Measurements from ENCODE around the gene GALNT12. TPM values are rescaled to one million over a fixed set of nuclear protein-coding genes. Genes with fewer than 3 reads are reported as not detected.

GALNT12 gene
- polyA plus RNA-seq, 1 donor (not counting 4 experiments of a cell fraction or from before 2014, with no cell fraction given): 1.8 TPM

DNA sequence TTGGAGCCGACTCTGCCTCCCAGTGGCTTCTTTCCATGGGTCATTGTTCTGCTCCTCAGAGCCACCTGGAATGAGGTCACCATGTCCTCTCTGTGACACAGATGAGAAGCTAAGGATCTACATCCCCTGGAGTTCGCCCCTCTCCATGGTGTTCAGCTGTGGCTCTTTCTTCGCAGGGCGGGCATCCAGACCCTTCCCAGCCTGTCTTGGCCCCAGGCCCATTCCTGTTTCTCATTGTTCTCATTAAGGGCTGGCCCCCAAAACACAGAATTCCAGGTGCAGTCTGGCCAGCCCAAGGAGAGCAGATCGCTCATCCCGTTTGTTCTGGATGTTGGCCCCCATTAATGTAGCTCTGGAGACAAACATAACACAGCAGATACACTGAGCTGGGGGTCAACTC is 69.8 kb downstream of the GALNT12 start:
- Histone ChIP-seq H3K9me1 (ENCODE audit: control insufficient read depth, extremely low read depth, insufficient read depth, low read length) (no peaks in the 10 kb centered on the region), H3K27me3 (ENCODE audit: control insufficient read depth, extremely low read depth, insufficient read depth, low read length) (peaks cover 10% of the 10 kb centered on the region), H3K79me2 (ENCODE audit: control insufficient read depth, insufficient read depth, low read length) (no peaks in the 10 kb centered on the region), H3K36me3 (ENCODE audit: control insufficient read depth in 2 of 2, extremely low read depth in 1 of 2, insufficient read depth in 2 of 2, low read length in 2 of 2) (no peaks in the 10 kb centered on the region), H3K4me1 (ENCODE audit: control insufficient read depth, extremely low read depth, insufficient read depth, low read length) (no peaks in the 10 kb centered on the region), H3K4me2 (ENCODE audit: control insufficient read depth, extremely low read depth, insufficient read depth, low read depth, low read length) (no peak overlapping the region), H3K4me3 (ENCODE audit: control insufficient read depth in 2 of 3, extremely low read depth in 1 of 3, insufficient read depth in 2 of 3, low read depth in 1 of 3, low read length in 3 of 3) (no peak overlapping the region), H3K27ac (ENCODE audit: control insufficient read depth, insufficient read depth, low read length) (no peak overlapping the region), H2AFZ (ENCODE audit: control insufficient read depth, low read length) (no peak overlapping the region), H4K20me1 (ENCODE audit: control insufficient read depth, extremely low read depth, insufficient read depth, low read length) (no peaks in the 10 kb centered on the region), H3K9ac (ENCODE audit: control insufficient read depth, extremely low read depth, insufficient read depth, low read length) (no peak overlapping the region), H3K9me3 (ENCODE audit: control insufficient read depth, low read depth, low read length) (no peaks in the 10 kb centered on the region)
- dilution Hi-C loops (cut with MboI; ENCODE audit: extremely low pct_ligation_motif_present, low sequenced_read_pairs): no loop called here
- DNase-seq (ENCODE audit: low read depth, low spot score) (no peak), FAIRE-seq (no peak)
- TF ChIP-seq, protein P1, sequence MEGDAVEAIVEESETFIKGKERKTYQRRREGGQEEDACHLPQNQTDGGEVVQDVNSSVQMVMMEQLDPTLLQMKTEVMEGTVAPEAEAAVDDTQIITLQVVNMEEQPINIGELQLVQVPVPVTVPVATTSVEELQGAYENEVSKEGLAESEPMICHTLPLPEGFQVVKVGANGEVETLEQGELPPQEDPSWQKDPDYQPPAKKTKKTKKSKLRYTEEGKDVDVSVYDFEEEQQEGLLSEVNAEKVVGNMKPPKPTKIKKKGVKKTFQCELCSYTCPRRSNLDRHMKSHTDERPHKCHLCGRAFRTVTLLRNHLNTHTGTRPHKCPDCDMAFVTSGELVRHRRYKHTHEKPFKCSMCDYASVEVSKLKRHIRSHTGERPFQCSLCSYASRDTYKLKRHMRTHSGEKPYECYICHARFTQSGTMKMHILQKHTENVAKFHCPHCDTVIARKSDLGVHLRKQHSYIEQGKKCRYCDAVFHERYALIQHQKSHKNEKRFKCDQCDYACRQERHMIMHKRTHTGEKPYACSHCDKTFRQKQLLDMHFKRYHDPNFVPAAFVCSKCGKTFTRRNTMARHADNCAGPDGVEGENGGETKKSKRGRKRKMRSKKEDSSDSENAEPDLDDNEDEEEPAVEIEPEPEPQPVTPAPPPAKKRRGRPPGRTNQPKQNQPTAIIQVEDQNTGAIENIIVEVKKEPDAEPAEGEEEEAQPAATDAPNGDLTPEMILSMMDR (optimal IDR thresholded peaks at IDR 0.05 in 1 of 3, IDR thresholded peaks at IDR 0.05 in 1 of 3, conservative IDR thresholded peaks at IDR 0.05 in 1 of 3; ENCODE audit: extremely low read depth in 1 of 3, insufficient read depth in 2 of 3, low read length in 3 of 3): no peak
- no peak for TF ChIP-seq EZH2 (IDR thresholded peaks at IDR 0.05; ENCODE audit: low read length)

- FAIRE-seq (no peak), DNase-seq (ENCODE audit: low read depth, low spot score) (no peak)
- Histone ChIP-seq H3K4me1 (ENCODE audit: control insufficient read depth, extremely low read depth, insufficient read depth, low read length) (peaks cover 3% of the 10 kb centered on the region), H3K9me3 (ENCODE audit: control insufficient read depth, low read depth, low read length) (no peaks in the 10 kb centered on the region), H3K4me2 (ENCODE audit: control insufficient read depth, extremely low read depth, insufficient read depth, low read depth, low read length) (no peak overlapping the region), H2AFZ (ENCODE audit: control insufficient read depth, low read length) (no peak overlapping the region), H3K9ac (ENCODE audit: control insufficient read depth, extremely low read depth, insufficient read depth, low read length) (no peak overlapping the region), H3K36me3 (ENCODE audit: control insufficient read depth in 2 of 2, extremely low read depth in 1 of 2, insufficient read depth in 2 of 2, low read length in 2 of 2) (no peaks in the 10 kb centered on the region), H3K27ac (ENCODE audit: control insufficient read depth, insufficient read depth, low read length) (no peak overlapping the region), H3K27me3 (ENCODE audit: control insufficient read depth, extremely low read depth, insufficient read depth, low read length) (peaks cover 10% of the 10 kb centered on the region), H3K79me2 (ENCODE audit: control insufficient read depth, insufficient read depth, low read length) (no peaks in the 10 kb centered on the region), H3K4me3 (ENCODE audit: control insufficient read depth in 2 of 3, extremely low read depth in 1 of 3, insufficient read depth in 2 of 3, low read depth in 1 of 3, low read length in 3 of 3) (no peak overlapping the region), H4K20me1 (ENCODE audit: control insufficient read depth, extremely low read depth, insufficient read depth, low read length) (no peaks in the 10 kb centered on the region), H3K9me1 (ENCODE audit: control insufficient read depth, extremely low read depth, insufficient read depth, low read length) (no peaks in the 10 kb centered on the region)
- TF ChIP-seq, protein P1 (optimal IDR thresholded peaks at IDR 0.05 in 1 of 3, IDR thresholded peaks at IDR 0.05 in 1 of 3, conservative IDR thresholded peaks at IDR 0.05 in 1 of 3; ENCODE audit: extremely low read depth in 1 of 3, insufficient read depth in 2 of 3, low read length in 3 of 3): no peak
- no peak for TF ChIP-seq EZH2 (IDR thresholded peaks at IDR 0.05; ENCODE audit: low read length)
- dilution Hi-C loops (cut with MboI; ENCODE audit: extremely low pct_ligation_motif_present, low sequenced_read_pairs): no loop called here
Observed at GRCh38 chr9:98879094-98879962, 71.9 kb downstream of the GALNT12 start.
